NCI-H226 (cell line): ENCODE data around the gene RPS6KC1.
"Not testable (repeated sequence)": the region's sequence is repeated elsewhere in the genome, so short reads cannot be mapped to it uniquely, and the experiment has no call there.

Source experiments
- DNase-seq: peaks from one replicate; pipeline ENCODE4 v3.0.0-alpha.2; 2015

Gene RPS6KC1, protein sequence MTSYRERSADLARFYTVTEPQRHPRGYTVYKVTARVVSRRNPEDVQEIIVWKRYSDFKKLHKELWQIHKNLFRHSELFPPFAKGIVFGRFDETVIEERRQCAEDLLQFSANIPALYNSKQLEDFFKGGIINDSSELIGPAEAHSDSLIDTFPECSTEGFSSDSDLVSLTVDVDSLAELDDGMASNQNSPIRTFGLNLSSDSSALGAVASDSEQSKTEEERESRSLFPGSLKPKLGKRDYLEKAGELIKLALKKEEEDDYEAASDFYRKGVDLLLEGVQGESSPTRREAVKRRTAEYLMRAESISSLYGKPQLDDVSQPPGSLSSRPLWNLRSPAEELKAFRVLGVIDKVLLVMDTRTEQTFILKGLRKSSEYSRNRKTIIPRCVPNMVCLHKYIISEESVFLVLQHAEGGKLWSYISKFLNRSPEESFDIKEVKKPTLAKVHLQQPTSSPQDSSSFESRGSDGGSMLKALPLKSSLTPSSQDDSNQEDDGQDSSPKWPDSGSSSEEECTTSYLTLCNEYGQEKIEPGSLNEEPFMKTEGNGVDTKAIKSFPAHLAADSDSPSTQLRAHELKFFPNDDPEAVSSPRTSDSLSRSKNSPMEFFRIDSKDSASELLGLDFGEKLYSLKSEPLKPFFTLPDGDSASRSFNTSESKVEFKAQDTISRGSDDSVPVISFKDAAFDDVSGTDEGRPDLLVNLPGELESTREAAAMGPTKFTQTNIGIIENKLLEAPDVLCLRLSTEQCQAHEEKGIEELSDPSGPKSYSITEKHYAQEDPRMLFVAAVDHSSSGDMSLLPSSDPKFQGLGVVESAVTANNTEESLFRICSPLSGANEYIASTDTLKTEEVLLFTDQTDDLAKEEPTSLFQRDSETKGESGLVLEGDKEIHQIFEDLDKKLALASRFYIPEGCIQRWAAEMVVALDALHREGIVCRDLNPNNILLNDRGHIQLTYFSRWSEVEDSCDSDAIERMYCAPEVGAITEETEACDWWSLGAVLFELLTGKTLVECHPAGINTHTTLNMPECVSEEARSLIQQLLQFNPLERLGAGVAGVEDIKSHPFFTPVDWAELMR

GRCh38 chr1:213051127-213051880 is at the start of gene RPS6KC1:
RPS6KC1 (plus strand) TSS chr1:213051241; CDS start chr1:213051405, 164 bp downstream.
- peak; percentile 62 for DNase-seq

DNA sequence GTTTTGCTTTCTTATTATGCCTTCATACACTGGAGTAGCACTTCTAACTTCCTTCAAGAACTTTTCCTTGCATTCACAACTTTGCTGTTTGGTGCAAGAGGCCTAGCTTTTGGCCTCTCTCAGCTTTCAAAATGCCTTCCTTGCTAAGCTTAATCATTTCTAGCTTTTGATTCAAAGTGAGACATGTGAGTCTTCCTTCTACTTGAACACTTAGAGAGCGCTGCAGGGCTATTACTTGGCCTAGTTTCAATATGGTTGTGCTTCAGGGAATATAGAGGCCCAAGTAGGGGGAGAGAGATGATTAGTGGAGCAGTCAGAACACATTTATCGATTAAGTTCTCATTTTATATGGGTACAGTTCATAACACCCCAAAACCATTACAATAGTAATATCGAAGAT is 47.8 kb upstream of the RPS6KC1 start:
- no peak for DNase-seq

DNA sequence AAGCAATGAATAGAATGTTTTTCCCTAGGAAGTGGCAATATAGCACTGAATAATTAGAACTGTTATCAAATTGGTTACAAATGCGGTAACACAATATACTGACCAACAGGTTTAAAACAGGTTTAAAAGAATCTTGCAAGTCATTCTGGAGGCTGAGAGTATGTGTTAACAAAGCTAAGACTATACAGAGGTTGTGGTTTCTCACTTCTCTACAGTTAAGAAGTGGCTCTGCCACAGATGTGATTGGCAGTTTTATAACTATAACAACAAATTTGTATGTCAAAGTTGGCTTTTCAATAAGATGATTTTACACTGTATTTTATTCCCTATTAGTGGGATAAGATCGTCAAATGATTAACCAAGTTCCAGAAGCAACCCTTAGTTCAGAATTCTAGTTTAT is 42.5 kb upstream of the RPS6KC1 start:
- no peak for DNase-seq

GRCh38 chr1:213014642-213015041 is 36.4 kb upstream of the RPS6KC1 start:
- no peak for DNase-seq

DNA sequence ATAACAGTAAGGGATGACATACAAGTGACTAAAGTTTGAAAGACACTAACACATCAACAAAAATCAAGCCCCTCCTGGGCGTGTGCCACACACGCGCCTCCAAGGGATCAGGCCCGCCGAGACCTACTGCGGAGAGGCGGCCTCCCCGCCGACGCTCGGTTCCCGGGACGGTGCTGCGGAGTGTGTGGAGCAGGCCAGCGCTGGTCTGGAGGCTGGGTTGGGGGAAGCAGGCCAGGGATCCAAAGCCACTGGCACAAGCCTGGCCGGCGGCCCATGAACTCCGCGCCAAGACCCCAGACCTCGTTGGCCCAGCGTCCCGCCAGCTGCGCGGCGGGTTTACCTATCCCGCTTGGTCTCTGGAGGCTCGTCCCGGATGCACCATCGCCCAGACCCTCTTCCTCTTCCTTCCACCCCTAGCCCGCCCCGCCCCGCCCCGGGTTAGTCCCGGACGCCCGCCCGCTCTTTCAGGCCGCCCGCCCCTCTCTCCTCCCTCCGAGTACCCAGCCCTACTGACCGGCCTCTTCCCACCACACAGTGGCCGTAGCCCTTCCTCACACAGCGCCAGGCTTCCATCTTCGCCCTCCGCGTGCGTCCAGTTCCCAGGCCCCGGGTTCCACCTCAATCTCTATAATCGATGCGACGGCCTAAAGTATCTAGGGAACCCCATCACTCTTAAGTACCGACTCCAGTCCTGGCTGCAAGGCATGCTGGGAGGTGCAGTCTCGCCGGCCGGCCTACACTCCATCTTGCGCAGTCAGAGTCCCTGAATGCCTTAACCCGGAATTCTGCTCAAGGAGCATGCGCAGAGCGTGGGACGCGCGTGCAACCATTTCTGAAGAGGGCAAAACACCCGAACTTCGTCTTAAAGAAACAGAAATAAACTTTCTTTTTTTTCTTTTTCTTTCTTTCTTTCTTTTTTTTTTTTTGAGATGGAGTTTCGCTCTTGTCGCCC is 35.7 kb upstream of the RPS6KC1 start, which contains the start of gene ANGEL2:
ANGEL2 (minus strand) TSS at position 769 of the 952 bp plus-strand sequence; CDS start at position 573, 196 bp downstream.
- peak; percentile 80 for DNase-seq

DNA sequence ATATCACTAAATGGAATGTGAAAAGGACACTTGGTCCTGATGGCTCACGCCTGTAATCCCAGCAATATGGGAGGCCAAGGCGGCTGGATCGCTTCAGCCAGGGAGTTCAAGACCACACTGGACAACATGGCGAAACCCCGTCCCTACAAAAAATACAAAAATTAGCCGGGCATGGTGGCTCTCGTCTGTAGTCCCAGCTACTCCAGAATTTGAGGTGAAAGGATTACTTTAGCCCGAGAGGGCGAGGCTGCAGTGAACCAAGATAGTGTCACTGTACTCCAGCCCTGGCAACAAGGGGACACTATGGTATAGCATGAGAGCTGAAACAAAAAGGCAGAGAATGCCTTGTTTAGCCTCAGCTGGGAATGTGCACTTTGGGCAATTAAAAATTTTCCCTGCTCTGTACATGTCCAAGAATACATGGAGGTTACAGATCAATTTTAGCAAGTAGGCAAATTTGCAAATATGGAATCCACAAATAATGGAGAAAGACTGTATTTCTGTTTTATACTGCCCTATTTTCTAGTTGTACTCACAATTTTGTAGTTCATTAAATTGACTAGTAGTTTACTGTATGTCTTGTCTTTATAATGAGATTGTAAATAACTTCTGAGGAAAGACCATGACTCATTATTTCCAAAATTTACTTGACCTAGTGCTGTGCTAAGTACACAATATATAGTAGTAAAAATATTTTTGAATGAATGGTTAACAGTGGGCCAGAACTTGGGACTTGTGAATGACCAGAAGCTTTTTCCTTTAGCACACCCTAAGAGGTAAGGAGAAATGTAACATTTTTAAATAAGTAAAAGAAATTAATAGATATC is 33.4 kb upstream of the RPS6KC1 start:
- no peak for DNase-seq

GRCh38 chr1:213019450-213019849 is 31.6 kb upstream of the RPS6KC1 start:
- DNase-seq: no peak

- DNase-seq: no peak
Observed at GRCh38 chr1:213020016-213020415, 31.0 kb upstream of the RPS6KC1 start.

DNA sequence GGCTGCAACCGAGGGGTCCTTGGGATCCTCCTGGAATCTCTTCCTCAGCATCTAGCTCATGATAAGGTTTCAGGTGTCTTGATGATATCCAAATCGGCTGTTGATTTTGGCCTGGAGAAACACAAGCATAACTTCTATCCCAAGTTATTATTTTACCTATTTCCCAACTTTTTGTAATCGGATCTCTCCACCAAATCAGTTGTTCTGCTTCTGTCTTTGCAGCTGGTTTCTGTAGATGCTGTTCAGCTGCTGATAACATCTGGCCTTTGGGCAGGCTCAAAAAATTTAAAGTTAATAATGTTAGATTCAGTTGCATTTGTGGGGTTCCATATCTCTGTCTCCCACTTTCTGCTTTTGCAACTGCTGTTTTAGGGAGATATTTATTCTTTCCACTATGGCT is 24.0 kb upstream of the RPS6KC1 start:
- DNase-seq: not testable (repeated sequence)

- no peak for DNase-seq
Observed at GRCh38 chr1:213032651-213033050, 18.4 kb upstream of the RPS6KC1 start.

GRCh38 chr1:213034713-213035112 is 16.3 kb upstream of the RPS6KC1 start:
- no peak for DNase-seq

- DNase-seq: no peak
Observed at GRCh38 chr1:213035573-213035972, 15.5 kb upstream of the RPS6KC1 start.

DNA sequence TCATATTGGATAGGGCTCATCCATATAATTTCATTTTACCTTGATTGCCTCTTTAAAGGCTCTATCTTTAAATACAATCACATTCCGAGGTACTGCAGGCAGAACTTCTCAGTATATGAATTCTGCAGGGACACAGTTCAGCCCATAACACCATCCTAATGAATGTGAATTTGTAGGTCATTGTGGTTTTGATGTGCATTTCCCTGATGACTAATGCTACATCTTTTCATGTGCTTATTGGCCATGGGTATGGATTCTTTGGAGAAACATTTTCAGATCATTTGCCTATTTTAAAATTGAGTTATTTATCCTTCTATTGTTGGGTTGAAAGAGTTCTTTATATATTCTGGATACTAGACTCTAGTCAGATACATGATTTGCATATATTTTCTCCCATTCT is 9.6 kb upstream of the RPS6KC1 start:
- DNase-seq: peak; percentile 13

- not testable (repeated sequence) for DNase-seq
Observed at GRCh38 chr1:213045321-213046226, 5.5 kb upstream of the RPS6KC1 start.

- no peak for DNase-seq
Observed at GRCh38 chr1:213049232-213049631, 1.8 kb upstream of the RPS6KC1 start.

DNA sequence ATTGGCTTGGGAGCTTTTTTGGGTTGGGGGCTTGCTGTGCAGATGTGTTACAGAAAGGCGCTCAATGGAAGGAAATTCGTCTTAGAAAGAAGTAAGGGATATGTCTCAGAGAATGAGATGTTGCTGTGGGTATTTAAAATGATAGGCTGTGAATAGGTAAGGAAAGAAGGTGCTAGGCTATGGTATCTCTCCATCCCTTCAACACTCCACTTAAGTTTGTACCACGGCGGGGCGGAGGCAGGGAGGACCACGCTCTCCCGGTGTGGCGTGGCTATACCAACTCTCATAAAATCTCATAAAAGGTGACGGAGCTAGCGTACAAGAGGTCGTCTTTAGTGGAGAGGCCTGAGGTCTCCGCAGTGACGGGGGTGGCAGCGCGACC is 305 bp upstream of the RPS6KC1 start:
- DNase-seq: no peak

DNA sequence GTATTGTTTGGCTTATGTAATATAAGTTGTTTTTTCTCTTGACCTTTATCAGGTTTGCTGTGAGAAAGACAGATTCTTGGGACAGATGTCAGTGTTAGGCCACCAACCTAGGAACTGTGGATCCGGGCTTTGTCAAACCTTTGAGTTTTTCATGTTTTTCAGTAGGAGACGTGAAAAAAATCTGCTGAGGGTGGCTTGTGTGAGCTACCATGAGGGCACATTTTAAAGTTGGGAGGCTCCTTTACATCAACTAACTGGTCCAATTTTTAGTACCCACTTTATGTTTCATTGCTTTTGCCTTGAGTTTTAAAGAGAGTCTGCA is 801 bp downstream of the RPS6KC1 start:
- DNase-seq: no peak

DNA sequence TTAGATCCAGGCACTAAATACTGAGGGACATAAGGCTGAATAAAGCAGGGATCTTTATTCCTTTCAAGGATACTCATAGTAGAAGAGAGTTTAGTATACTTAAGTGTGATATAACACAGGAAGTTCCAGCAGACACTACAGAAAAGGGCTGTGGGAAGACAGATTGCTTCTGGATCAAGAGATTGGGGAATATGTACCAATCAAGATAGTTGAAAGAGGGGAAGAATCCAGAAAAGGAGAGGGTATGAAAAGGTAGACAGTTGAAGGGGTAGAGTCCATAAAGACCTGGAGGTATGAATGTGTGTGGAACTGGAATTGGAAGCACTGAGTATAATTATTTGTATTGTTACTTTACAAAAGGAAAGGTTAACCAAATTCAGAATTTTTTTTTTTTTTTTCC is 2.4 kb downstream of the RPS6KC1 start:
- DNase-seq: no peak

- no peak for DNase-seq
Observed at GRCh38 chr1:213054142-213054541, 3.1 kb downstream of the RPS6KC1 start.
